ENCODE measurements around the gene C5orf15. TPM values are rescaled to one million over a fixed set of nuclear protein-coding genes. Genes with fewer than 3 reads are reported as not detected.

The C5orf15 gene
- total and polyA plus RNA-seq, 2 experiments from 2014 or later = 37.7 to 61.4 TPM

DNA sequence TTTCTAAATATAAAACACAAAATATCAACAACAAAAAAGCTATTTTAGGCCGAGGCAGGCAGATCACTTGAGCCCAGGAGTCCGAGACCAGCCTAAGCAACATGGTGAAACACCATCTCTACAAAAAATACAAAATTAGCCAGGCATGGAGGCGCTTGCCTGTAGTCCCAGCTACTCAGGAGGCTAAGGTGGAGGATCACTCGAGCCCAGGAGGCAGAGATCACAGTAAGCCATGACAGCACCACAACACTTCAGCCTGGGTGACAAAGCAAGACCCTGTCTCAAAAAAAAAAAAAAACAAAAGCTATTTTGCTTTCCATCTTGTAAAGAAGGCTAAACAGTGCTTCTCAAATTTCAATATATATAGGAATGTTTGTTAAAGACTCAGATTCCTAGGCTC, 11.3 kb downstream of the C5orf15 start:
- DNase-seq (ENCODE audit: low spot score) (no peak), ATAC-seq (no peak)
- no peak overlapping the region for H3K27ac ChIP-seq (ENCODE audit: low read depth)
- no peaks in the 10 kb centered on the region for H3K9me3 Mint-ChIP-seq
- H3F3A ChIP-seq (replicated peaks; ENCODE audit: low read depth) = no peaks in the 10 kb centered on the region
- no peaks in the 10 kb centered on the region for H3K4me1 ChIP-seq (ENCODE audit: insufficient read depth)
- no peak overlapping the region for H3K4me2 ChIP-seq
- peaks cover 23% of the 10 kb centered on the region for H3K36me3 Mint-ChIP-seq (ENCODE audit: low read depth)
- H3K79me2 ChIP-seq (replicated peaks; ENCODE audit: insufficient read depth) = peaks cover 7% of the 10 kb centered on the region
- H3K27ac Mint-ChIP-seq = no peak overlapping the region
- H3K4me3 ChIP-seq = no peak overlapping the region
- H3K27me3 ChIP-seq (ENCODE audit: insufficient read depth) = no peaks in the 10 kb centered on the region
- H3K36me3 ChIP-seq (ENCODE audit: insufficient read depth) = peaks cover 18% of the 10 kb centered on the region
- H3K9me2 ChIP-seq (ENCODE audit: insufficient read depth) = no peaks in the 10 kb centered on the region
- TF ChIP-seq STAT1 (IDR thresholded peaks at IDR 0.05; ENCODE audit: unreplicated experiment) (no peak), ZNF331 (CRISPR knock-in tag; IDR thresholded peaks at IDR 0.05; ENCODE audit: low read depth) (no peak), JUNB (IDR thresholded peaks at IDR 0.05; ENCODE audit: unreplicated experiment) (no peak), POLR2AphosphoS5 (IDR thresholded peaks at IDR 0.05; ENCODE audit: low read depth) (no peak), NANOG (IDR thresholded peaks at IDR 0.05; ENCODE audit: borderline replicate concordance) (no peak), CREB1 (CRISPR knock-in tag; IDR thresholded peaks at IDR 0.05; ENCODE audit: low read depth) (no peak), EZH2phosphoT487 (IDR thresholded peaks at IDR 0.05; ENCODE audit: unreplicated experiment) (no peak), EZH2 (IDR thresholded peaks at IDR 0.05; ENCODE audit: low read depth, unreplicated experiment) (no peak), ZNF114 (CRISPR knock-in tag; IDR thresholded peaks at IDR 0.05) (no peak)
- TF ChIP-seq, protein P1, sequence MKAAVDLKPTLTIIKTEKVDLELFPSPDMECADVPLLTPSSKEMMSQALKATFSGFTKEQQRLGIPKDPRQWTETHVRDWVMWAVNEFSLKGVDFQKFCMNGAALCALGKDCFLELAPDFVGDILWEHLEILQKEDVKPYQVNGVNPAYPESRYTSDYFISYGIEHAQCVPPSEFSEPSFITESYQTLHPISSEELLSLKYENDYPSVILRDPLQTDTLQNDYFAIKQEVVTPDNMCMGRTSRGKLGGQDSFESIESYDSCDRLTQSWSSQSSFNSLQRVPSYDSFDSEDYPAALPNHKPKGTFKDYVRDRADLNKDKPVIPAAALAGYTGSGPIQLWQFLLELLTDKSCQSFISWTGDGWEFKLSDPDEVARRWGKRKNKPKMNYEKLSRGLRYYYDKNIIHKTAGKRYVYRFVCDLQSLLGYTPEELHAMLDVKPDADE (IDR thresholded peaks at IDR 0.05) = no peak
- TF ChIP-seq, protein P2, sequence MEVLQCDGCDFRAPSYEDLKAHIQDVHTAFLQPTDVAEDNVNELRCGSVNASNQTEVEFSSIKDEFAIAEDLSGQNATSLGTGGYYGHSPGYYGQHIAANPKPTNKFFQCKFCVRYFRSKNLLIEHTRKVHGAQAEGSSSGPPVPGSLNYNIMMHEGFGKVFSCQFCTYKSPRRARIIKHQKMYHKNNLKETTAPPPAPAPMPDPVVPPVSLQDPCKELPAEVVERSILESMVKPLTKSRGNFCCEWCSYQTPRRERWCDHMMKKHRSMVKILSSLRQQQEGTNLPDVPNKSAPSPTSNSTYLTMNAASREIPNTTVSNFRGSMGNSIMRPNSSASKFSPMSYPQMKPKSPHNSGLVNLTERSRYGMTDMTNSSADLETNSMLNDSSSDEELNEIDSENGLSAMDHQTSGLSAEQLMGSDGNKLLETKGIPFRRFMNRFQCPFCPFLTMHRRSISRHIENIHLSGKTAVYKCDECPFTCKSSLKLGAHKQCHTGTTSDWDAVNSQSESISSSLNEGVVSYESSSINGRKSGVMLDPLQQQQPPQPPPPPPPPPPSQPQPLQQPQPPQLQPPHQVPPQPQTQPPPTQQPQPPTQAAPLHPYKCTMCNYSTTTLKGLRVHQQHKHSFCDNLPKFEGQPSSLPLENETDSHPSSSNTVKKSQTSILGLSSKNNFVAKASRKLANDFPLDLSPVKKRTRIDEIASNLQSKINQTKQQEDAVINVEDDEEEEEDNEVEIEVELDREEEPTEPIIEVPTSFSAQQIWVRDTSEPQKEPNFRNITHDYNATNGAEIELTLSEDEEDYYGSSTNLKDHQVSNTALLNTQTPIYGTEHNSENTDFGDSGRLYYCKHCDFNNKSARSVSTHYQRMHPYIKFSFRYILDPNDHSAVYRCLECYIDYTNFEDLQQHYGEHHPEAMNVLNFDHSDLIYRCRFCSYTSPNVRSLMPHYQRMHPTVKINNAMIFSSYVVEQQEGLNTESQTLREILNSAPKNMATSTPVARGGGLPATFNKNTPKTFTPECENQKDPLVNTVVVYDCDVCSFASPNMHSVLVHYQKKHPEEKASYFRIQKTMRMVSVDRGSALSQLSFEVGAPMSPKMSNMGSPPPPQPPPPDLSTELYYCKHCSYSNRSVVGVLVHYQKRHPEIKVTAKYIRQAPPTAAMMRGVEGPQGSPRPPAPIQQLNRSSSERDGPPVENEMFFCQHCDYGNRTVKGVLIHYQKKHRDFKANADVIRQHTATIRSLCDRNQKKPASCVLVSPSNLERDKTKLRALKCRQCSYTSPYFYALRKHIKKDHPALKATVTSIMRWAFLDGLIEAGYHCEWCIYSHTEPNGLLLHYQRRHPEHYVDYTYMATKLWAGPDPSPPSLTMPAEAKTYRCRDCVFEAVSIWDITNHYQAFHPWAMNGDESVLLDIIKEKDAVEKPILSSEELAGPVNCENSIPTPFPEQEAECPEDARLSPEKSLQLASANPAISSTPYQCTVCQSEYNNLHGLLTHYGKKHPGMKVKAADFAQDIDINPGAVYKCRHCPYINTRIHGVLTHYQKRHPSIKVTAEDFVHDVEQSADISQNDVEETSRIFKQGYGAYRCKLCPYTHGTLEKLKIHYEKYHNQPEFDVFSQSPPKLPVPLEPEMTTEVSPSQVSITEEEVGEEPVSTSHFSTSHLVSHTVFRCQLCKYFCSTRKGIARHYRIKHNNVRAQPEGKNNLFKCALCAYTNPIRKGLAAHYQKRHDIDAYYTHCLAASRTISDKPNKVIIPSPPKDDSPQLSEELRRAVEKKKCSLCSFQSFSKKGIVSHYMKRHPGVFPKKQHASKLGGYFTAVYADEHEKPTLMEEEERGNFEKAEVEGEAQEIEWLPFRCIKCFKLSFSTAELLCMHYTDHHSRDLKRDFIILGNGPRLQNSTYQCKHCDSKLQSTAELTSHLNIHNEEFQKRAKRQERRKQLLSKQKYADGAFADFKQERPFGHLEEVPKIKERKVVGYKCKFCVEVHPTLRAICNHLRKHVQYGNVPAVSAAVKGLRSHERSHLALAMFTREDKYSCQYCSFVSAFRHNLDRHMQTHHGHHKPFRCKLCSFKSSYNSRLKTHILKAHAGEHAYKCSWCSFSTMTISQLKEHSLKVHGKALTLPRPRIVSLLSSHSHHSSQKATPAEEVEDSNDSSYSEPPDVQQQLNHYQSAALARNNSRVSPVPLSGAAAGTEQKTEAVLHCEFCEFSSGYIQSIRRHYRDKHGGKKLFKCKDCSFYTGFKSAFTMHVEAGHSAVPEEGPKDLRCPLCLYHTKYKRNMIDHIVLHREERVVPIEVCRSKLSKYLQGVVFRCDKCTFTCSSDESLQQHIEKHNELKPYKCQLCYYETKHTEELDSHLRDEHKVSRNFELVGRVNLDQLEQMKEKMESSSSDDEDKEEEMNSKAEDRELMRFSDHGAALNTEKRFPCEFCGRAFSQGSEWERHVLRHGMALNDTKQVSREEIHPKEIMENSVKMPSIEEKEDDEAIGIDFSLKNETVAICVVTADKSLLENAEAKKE (CRISPR knock-in tag; IDR thresholded peaks at IDR 0.05) = no peak
- TF ChIP-seq, protein P3, sequence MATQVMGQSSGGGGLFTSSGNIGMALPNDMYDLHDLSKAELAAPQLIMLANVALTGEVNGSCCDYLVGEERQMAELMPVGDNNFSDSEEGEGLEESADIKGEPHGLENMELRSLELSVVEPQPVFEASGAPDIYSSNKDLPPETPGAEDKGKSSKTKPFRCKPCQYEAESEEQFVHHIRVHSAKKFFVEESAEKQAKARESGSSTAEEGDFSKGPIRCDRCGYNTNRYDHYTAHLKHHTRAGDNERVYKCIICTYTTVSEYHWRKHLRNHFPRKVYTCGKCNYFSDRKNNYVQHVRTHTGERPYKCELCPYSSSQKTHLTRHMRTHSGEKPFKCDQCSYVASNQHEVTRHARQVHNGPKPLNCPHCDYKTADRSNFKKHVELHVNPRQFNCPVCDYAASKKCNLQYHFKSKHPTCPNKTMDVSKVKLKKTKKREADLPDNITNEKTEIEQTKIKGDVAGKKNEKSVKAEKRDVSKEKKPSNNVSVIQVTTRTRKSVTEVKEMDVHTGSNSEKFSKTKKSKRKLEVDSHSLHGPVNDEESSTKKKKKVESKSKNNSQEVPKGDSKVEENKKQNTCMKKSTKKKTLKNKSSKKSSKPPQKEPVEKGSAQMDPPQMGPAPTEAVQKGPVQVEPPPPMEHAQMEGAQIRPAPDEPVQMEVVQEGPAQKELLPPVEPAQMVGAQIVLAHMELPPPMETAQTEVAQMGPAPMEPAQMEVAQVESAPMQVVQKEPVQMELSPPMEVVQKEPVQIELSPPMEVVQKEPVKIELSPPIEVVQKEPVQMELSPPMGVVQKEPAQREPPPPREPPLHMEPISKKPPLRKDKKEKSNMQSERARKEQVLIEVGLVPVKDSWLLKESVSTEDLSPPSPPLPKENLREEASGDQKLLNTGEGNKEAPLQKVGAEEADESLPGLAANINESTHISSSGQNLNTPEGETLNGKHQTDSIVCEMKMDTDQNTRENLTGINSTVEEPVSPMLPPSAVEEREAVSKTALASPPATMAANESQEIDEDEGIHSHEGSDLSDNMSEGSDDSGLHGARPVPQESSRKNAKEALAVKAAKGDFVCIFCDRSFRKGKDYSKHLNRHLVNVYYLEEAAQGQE (IDR thresholded peaks at IDR 0.05; ENCODE audit: unreplicated experiment) = no peak
- TF ChIP-seq, protein P4, sequence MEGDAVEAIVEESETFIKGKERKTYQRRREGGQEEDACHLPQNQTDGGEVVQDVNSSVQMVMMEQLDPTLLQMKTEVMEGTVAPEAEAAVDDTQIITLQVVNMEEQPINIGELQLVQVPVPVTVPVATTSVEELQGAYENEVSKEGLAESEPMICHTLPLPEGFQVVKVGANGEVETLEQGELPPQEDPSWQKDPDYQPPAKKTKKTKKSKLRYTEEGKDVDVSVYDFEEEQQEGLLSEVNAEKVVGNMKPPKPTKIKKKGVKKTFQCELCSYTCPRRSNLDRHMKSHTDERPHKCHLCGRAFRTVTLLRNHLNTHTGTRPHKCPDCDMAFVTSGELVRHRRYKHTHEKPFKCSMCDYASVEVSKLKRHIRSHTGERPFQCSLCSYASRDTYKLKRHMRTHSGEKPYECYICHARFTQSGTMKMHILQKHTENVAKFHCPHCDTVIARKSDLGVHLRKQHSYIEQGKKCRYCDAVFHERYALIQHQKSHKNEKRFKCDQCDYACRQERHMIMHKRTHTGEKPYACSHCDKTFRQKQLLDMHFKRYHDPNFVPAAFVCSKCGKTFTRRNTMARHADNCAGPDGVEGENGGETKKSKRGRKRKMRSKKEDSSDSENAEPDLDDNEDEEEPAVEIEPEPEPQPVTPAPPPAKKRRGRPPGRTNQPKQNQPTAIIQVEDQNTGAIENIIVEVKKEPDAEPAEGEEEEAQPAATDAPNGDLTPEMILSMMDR (conservative IDR thresholded peaks at IDR 0.05; ENCODE audit: low read depth in 2 of 2) = no peak
- H3K4me1 Mint-ChIP-seq = peaks cover 10% of the 10 kb centered on the region
- H3K4me3 Mint-ChIP-seq = no peak overlapping the region
- H4K20me1 ChIP-seq (replicated peaks; ENCODE audit: insufficient read depth) = no peaks in the 10 kb centered on the region; the same call in 1 of the 2 replicates
- H2AFZ ChIP-seq = no peak overlapping the region
- no peaks in the 10 kb centered on the region for H3K27me3 Mint-ChIP-seq (ENCODE audit: insufficient read depth, low read depth, poor library complexity)
